ENCODE results near the gene ZNF618. TPM values are rescaled to one million over a fixed set of nuclear protein-coding genes. Genes with fewer than 3 reads are reported as not detected.

ZNF618 gene
- total RNA-seq, 1 experiment from 2014 or later, result 3.6 TPM

GRCh38 chr9:113934829-113935676, 58.9 kb downstream of the ZNF618 start:
- H3K27me3 ChIP-seq, result no peaks in the 10 kb centered on the region
- no peaks in the 10 kb centered on the region for H3K36me3 ChIP-seq
- no peak overlapping the region for H3K4me3 ChIP-seq
- H3K9me3 ChIP-seq, result no peaks in the 10 kb centered on the region; the same call in 1 of the 2 replicates
- DNase-seq, result no peak

- Histone ChIP-seq H3K27me3 (no peaks in the 10 kb centered on the region), H3K9me3 (no peaks in the 10 kb centered on the region; the same call in 1 of the 2 replicates), H3K4me3 (no peak overlapping the region), H3K36me3 (no peaks in the 10 kb centered on the region; the same call in 1 of the 2 replicates)
- DNase-seq, result no peak
Observed at GRCh38 chr9:113935677-113936380, 59.7 kb downstream of the ZNF618 start.

- Histone ChIP-seq H3K4me3 (no peak overlapping the region), H3K27me3 (no peaks in the 10 kb centered on the region), H3K36me3 (no peaks in the 10 kb centered on the region; the same call in 1 of the 2 replicates), H3K9me3 (no peaks in the 10 kb centered on the region; the same call in 1 of the 2 replicates)
- no peak for DNase-seq
Observed at GRCh38 chr9:113940077-113940476, 64.0 kb downstream of the ZNF618 start.

- Histone ChIP-seq H3K36me3 (no peaks in the 10 kb centered on the region; the same call in 1 of the 2 replicates), H3K27me3 (no peaks in the 10 kb centered on the region)
- no peak for DNase-seq
Observed at GRCh38 chr9:113941056-113941455, 64.9 kb downstream of the ZNF618 start.

GRCh38 chr9:113941526-113941925, 65.4 kb downstream of the ZNF618 start:
- Histone ChIP-seq H3K4me3 (no peak overlapping the region), H3K36me3 (no peaks in the 10 kb centered on the region; the same call in 1 of the 2 replicates), H3K9me3 (no peaks in the 10 kb centered on the region; the same call in 1 of the 2 replicates), H3K27me3 (no peaks in the 10 kb centered on the region)
- no peak for DNase-seq

More at GRCh38 chr9:113941056-113941455, 64.9 kb downstream of the ZNF618 start:
- Histone ChIP-seq H3K4me3 (no peak overlapping the region), H3K9me3 (no peaks in the 10 kb centered on the region; the same call in 1 of the 2 replicates)

GRCh38 chr9:113943112-113944009, 67.3 kb downstream of the ZNF618 start:
- Histone ChIP-seq H3K36me3 (no peaks in the 10 kb centered on the region; the same call in 1 of the 2 replicates), H3K9me3 (no peaks in the 10 kb centered on the region; the same call in 1 of the 2 replicates), H3K4me3 (no peak overlapping the region), H3K27me3 (no peaks in the 10 kb centered on the region)
- no peak for DNase-seq

- Histone ChIP-seq H3K4me3 (no peak overlapping the region), H3K9me3 (no peaks in the 10 kb centered on the region), H3K27me3 (no peaks in the 10 kb centered on the region), H3K36me3 (no peaks in the 10 kb centered on the region; the same call in 1 of the 2 replicates)
- DNase-seq, result no peak
Observed at GRCh38 chr9:113945784-113946183, 69.7 kb downstream of the ZNF618 start.

GRCh38 chr9:113946496-113947115, 70.5 kb downstream of the ZNF618 start:
- Histone ChIP-seq H3K4me3 (no peak overlapping the region), H3K36me3 (no peaks in the 10 kb centered on the region), H3K9me3 (no peaks in the 10 kb centered on the region), H3K27me3 (no peaks in the 10 kb centered on the region)
- DNase-seq, result no peak

- Histone ChIP-seq H3K4me3 (no peak overlapping the region), H3K27me3 (no peaks in the 10 kb centered on the region), H3K36me3 (no peaks in the 10 kb centered on the region), H3K9me3 (no peaks in the 10 kb centered on the region)
- DNase-seq, result no peak
Observed at GRCh38 chr9:113947941-113948340, 71.8 kb downstream of the ZNF618 start.

- no peaks in the 10 kb centered on the region for H3K9me3 ChIP-seq
- no peaks in the 10 kb centered on the region for H3K36me3 ChIP-seq
- no peak overlapping the region for H3K4me3 ChIP-seq
- DNase-seq, result no peak
- no peaks in the 10 kb centered on the region for H3K27me3 ChIP-seq
Observed at GRCh38 chr9:113948891-113949570, 72.9 kb downstream of the ZNF618 start.

- Histone ChIP-seq H3K4me3 (no peak overlapping the region), H3K27me3 (no peaks in the 10 kb centered on the region), H3K9me3 (no peaks in the 10 kb centered on the region), H3K36me3 (no peaks in the 10 kb centered on the region)
- no peak for DNase-seq
Observed at GRCh38 chr9:113949571-113950078, 73.5 kb downstream of the ZNF618 start.

- Histone ChIP-seq H3K27me3 (no peaks in the 10 kb centered on the region), H3K36me3 (no peaks in the 10 kb centered on the region), H3K4me3 (no peak overlapping the region), H3K9me3 (no peaks in the 10 kb centered on the region)
- no peak for DNase-seq
Observed at GRCh38 chr9:113950195-113951031, 74.3 kb downstream of the ZNF618 start.

GRCh38 chr9:113951032-113951372, 74.9 kb downstream of the ZNF618 start:
- Histone ChIP-seq H3K27me3 (no peaks in the 10 kb centered on the region), H3K4me3 (no peak overlapping the region), H3K9me3 (no peaks in the 10 kb centered on the region), H3K36me3 (no peaks in the 10 kb centered on the region)
- no peak for DNase-seq

GRCh38 chr9:113952676-113953075, 76.6 kb downstream of the ZNF618 start:
- DNase-seq, result no peak
- Histone ChIP-seq H3K27me3 (no peaks in the 10 kb centered on the region), H3K4me3 (no peak overlapping the region), H3K9me3 (no peaks in the 10 kb centered on the region), H3K36me3 (no peaks in the 10 kb centered on the region)

GRCh38 chr9:113953531-113953930, 77.4 kb downstream of the ZNF618 start:
- H3K27me3 ChIP-seq, result no peaks in the 10 kb centered on the region
- no peaks in the 10 kb centered on the region for H3K36me3 ChIP-seq
- no peak for DNase-seq
- H3K4me3 ChIP-seq, result no peak overlapping the region
- H3K9me3 ChIP-seq, result no peaks in the 10 kb centered on the region
